ENCODE results near the gene RAB11FIP3.

Gene RAB11FIP3

GRCh38 chr16:425082-425718, at the start of gene RAB11FIP3:
Gene RAB11FIP3 (plus strand): TSS chr16:425649. CDS start chr16:426007, 358 bp downstream.
- TF ChIP-seq GATA3 (IDR thresholded peaks at IDR 0.05; ENCODE audit: low read depth, low read length) = no peak
- no peak for TF ChIP-seq GATA2 (IDR thresholded peaks at IDR 0.05; ENCODE audit: low read depth, low read length)

GRCh38 chr16:375927-376816, 49.3 kb upstream of the RAB11FIP3 start:
- TF ChIP-seq GATA3 (IDR thresholded peaks at IDR 0.05; ENCODE audit: low read depth, low read length) = no peak
- TF ChIP-seq GATA2 (IDR thresholded peaks at IDR 0.05; ENCODE audit: low read depth, low read length) = no peak

- TF ChIP-seq GATA3 (IDR thresholded peaks at IDR 0.05; ENCODE audit: low read depth, low read length) (no peak), GATA2 (IDR thresholded peaks at IDR 0.05; ENCODE audit: low read depth, low read length) (no peak)
Observed at GRCh38 chr16:376817-377418, 48.5 kb upstream of the RAB11FIP3 start.

- TF ChIP-seq GATA3 (IDR thresholded peaks at IDR 0.05; ENCODE audit: low read depth, low read length) = no peak
- TF ChIP-seq GATA2 (IDR thresholded peaks at IDR 0.05; ENCODE audit: low read depth, low read length) = no peak
Observed at GRCh38 chr16:377419-377951, 48.0 kb upstream of the RAB11FIP3 start.

GRCh38 chr16:378821-379182, 46.6 kb upstream of the RAB11FIP3 start:
- TF ChIP-seq GATA3 (IDR thresholded peaks at IDR 0.05; ENCODE audit: low read depth, low read length) (no peak), GATA2 (IDR thresholded peaks at IDR 0.05; ENCODE audit: low read depth, low read length) (no peak)

- TF ChIP-seq GATA2 (IDR thresholded peaks at IDR 0.05; ENCODE audit: low read depth, low read length) (no peak), GATA3 (IDR thresholded peaks at IDR 0.05; ENCODE audit: low read depth, low read length) (no peak)
Observed at GRCh38 chr16:379183-379960, 46.1 kb upstream of the RAB11FIP3 start.

GRCh38 chr16:379961-380761, 45.3 kb upstream of the RAB11FIP3 start:
- TF ChIP-seq GATA2 (IDR thresholded peaks at IDR 0.05; ENCODE audit: low read depth, low read length) (no peak), GATA3 (IDR thresholded peaks at IDR 0.05; ENCODE audit: low read depth, low read length) (no peak)

GRCh38 chr16:380762-381011, 44.8 kb upstream of the RAB11FIP3 start:
- no peak for TF ChIP-seq GATA2 (IDR thresholded peaks at IDR 0.05; ENCODE audit: low read depth, low read length)
- TF ChIP-seq GATA3 (IDR thresholded peaks at IDR 0.05; ENCODE audit: low read depth, low read length) = no peak

- TF ChIP-seq GATA3 (IDR thresholded peaks at IDR 0.05; ENCODE audit: low read depth, low read length) (no peak), GATA2 (IDR thresholded peaks at IDR 0.05; ENCODE audit: low read depth, low read length) (no peak)
Observed at GRCh38 chr16:381012-381788, 44.2 kb upstream of the RAB11FIP3 start.

GRCh38 chr16:381789-382717, 43.4 kb upstream of the RAB11FIP3 start, which contains the start of gene PGAP6:
Gene PGAP6 (minus strand): TSS chr16:381978. CDS start chr16:381821, 157 bp downstream.
- no peak for TF ChIP-seq GATA2 (IDR thresholded peaks at IDR 0.05; ENCODE audit: low read depth, low read length)
- no peak for TF ChIP-seq GATA3 (IDR thresholded peaks at IDR 0.05; ENCODE audit: low read depth, low read length)

- TF ChIP-seq GATA2 (IDR thresholded peaks at IDR 0.05; ENCODE audit: low read depth, low read length) (no peak), GATA3 (IDR thresholded peaks at IDR 0.05; ENCODE audit: low read depth, low read length) (no peak)
Observed at GRCh38 chr16:383326-384051, 42.0 kb upstream of the RAB11FIP3 start.
